ENCODE measurements around the gene EHBP1. TPM values are rescaled to one million over a fixed set of nuclear protein-coding genes. Genes with fewer than 3 reads are reported as not detected.

EHBP1 gene
- total RNA-seq, 1 donor from 2014 or later, result 63.4 TPM

GRCh38 chr2:63092401-63092800, 386.9 kb downstream of the EHBP1 start:
- Mint-ChIP-seq H3K4me1 (ENCODE audit: low read depth, unreplicated experiment) (no peaks in the 10 kb centered on the region), H3K27me3 (ENCODE audit: unreplicated experiment) (peaks cover 2% of the 10 kb centered on the region), H3K27ac (ENCODE audit: unreplicated experiment) (no peak overlapping the region), H3K9me3 (ENCODE audit: unreplicated experiment) (no peaks in the 10 kb centered on the region), H3K4me3 (ENCODE audit: unreplicated experiment) (no peak overlapping the region), H3K36me3 (ENCODE audit: unreplicated experiment) (no peaks in the 10 kb centered on the region)
- TF ChIP-seq, protein P1, sequence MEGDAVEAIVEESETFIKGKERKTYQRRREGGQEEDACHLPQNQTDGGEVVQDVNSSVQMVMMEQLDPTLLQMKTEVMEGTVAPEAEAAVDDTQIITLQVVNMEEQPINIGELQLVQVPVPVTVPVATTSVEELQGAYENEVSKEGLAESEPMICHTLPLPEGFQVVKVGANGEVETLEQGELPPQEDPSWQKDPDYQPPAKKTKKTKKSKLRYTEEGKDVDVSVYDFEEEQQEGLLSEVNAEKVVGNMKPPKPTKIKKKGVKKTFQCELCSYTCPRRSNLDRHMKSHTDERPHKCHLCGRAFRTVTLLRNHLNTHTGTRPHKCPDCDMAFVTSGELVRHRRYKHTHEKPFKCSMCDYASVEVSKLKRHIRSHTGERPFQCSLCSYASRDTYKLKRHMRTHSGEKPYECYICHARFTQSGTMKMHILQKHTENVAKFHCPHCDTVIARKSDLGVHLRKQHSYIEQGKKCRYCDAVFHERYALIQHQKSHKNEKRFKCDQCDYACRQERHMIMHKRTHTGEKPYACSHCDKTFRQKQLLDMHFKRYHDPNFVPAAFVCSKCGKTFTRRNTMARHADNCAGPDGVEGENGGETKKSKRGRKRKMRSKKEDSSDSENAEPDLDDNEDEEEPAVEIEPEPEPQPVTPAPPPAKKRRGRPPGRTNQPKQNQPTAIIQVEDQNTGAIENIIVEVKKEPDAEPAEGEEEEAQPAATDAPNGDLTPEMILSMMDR (IDR thresholded peaks at IDR 0.05; ENCODE audit: partially characterized antibody, unreplicated experiment), result no peak
- no peak for DNase-seq

DNA sequence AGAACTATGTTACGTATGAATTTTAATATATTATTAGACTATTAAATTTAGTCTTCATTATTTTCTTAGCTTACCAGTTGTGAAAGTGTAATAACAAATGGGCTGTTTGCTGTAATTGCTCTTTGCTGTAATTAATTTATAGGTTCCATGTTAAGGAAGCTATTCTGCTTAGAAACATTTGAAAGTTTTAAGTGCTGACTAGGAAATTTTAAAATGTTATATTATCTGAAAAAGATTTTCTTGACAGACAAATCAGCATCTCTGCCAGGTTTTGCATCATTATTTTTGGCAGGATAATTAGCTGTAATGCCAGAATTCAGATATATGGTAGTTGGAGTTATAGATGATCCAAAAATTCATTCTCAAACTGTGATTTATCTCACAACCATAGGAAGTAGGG, 387.3 kb downstream of the EHBP1 start:
- DNase-seq, result no peak
- H3K4me1 Mint-ChIP-seq (ENCODE audit: low read depth, unreplicated experiment), result no peaks in the 10 kb centered on the region
- TF ChIP-seq, protein P1 (IDR thresholded peaks at IDR 0.05; ENCODE audit: partially characterized antibody, unreplicated experiment), result no peak
- peaks cover 2% of the 10 kb centered on the region for H3K27me3 Mint-ChIP-seq (ENCODE audit: unreplicated experiment)
- no peaks in the 10 kb centered on the region for H3K36me3 Mint-ChIP-seq (ENCODE audit: unreplicated experiment)
- no peak overlapping the region for H3K27ac Mint-ChIP-seq (ENCODE audit: unreplicated experiment)
- H3K4me3 Mint-ChIP-seq (ENCODE audit: unreplicated experiment), result no peak overlapping the region
- H3K9me3 Mint-ChIP-seq (ENCODE audit: unreplicated experiment), result no peaks in the 10 kb centered on the region

DNA sequence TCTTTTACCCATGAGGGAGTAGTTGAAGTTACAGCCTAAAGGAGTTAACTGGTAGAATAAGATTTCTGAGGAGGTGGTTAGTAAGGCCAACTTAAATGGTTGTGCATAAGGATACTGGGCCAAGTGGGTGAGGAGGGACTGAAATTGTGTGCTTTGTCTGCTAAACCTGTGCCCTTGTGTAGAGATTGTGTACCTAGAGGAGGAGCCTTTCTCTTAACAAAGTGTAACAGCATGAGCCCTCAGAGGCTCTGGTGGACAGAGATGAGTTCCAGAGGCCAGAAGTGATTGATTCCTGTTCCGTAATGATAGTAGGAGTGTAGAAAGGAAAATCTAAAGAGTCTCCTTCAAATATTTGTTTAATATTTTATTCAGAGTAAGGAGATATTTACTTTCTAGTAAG, 388.0 kb downstream of the EHBP1 start:
- H3K27me3 Mint-ChIP-seq (ENCODE audit: unreplicated experiment), result peaks cover 2% of the 10 kb centered on the region
- DNase-seq, result no peak
- H3K4me3 Mint-ChIP-seq (ENCODE audit: unreplicated experiment), result no peak overlapping the region
- H3K4me1 Mint-ChIP-seq (ENCODE audit: low read depth, unreplicated experiment), result no peaks in the 10 kb centered on the region
- TF ChIP-seq, protein P1 (IDR thresholded peaks at IDR 0.05; ENCODE audit: partially characterized antibody, unreplicated experiment), result no peak
- no peak overlapping the region for H3K27ac Mint-ChIP-seq (ENCODE audit: unreplicated experiment)
- no peaks in the 10 kb centered on the region for H3K9me3 Mint-ChIP-seq (ENCODE audit: unreplicated experiment)
- H3K36me3 Mint-ChIP-seq (ENCODE audit: unreplicated experiment), result no peaks in the 10 kb centered on the region

Other genes with a start within 250 kb of the EHBP1 start
- 0.91 TPM for gene TMEM17, start 199.5 kb upstream of the EHBP1 start, total RNA-seq (ENCODE audit: unreplicated experiment)

Data from glutamatergic neuron (in vitro differentiated cells).